ENCODE data around the gene CYP8B1.

CYP8B1 gene, protein sequence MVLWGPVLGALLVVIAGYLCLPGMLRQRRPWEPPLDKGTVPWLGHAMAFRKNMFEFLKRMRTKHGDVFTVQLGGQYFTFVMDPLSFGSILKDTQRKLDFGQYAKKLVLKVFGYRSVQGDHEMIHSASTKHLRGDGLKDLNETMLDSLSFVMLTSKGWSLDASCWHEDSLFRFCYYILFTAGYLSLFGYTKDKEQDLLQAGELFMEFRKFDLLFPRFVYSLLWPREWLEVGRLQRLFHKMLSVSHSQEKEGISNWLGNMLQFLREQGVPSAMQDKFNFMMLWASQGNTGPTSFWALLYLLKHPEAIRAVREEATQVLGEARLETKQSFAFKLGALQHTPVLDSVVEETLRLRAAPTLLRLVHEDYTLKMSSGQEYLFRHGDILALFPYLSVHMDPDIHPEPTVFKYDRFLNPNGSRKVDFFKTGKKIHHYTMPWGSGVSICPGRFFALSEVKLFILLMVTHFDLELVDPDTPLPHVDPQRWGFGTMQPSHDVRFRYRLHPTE

DNA sequence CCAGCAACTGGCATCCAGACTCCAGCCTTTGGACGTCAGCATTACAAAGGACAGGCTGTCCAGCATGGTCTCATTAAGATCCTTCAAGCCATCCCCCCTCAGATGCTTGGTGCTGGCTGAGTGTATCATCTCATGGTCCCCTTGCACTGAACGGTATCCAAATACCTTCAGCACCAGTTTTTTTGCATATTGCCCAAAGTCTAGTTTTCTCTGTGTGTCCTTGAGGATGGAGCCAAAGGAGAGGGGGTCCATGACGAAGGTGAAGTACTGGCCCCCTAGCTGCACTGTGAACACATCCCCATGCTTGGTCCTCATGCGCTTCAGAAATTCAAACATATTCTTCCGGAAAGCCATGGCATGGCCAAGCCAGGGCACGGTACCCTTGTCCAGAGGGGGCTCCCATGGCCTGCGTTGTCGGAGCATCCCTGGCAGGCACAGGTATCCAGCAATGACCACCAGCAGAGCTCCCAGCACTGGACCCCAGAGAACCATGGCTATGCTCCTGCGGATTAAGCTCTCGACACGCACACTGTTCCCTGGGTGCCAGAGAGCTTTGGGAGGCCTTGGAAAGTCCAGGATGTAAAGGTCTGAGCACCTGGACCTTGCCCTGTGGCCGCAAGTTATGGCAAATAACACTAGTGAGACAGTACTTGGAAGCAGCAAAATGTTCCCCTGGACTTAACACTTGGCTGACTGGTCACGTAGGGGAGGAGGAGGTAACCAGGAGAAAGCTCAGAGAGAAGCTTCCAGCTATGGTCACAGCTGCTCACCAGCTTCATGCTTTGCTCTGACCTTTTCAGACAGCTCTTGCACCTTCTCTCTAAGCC is at the start of gene CYP8B1:
Gene CYP8B1, minus strand, starts transcription at position 555 of the 827 bp plus-strand sequence. Its CDS starts 63 bp downstream, at position 492.
- no peak for DNase-seq (ENCODE audit: low read depth)

DNA sequence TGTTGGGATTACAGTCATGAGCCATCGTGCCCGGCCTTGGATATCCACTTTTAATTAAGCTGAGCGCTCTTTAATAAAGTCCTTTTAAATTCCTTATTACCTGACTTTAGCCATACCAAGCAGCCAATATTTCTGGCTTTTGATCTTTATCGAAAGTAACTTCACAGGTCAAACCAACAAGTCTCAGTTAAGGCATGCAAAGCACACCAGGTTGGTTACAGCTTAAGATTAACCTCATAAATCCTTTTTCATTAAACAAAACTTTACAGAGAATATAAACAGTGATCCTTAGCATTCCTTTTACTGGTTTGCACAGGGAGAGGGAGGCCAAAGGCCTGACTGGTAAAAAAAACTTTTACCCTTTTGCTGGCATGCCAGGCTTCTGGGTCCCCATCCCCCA is 47.9 kb upstream of the CYP8B1 start:
- DNase-seq (ENCODE audit: low read depth) = no peak

DNA sequence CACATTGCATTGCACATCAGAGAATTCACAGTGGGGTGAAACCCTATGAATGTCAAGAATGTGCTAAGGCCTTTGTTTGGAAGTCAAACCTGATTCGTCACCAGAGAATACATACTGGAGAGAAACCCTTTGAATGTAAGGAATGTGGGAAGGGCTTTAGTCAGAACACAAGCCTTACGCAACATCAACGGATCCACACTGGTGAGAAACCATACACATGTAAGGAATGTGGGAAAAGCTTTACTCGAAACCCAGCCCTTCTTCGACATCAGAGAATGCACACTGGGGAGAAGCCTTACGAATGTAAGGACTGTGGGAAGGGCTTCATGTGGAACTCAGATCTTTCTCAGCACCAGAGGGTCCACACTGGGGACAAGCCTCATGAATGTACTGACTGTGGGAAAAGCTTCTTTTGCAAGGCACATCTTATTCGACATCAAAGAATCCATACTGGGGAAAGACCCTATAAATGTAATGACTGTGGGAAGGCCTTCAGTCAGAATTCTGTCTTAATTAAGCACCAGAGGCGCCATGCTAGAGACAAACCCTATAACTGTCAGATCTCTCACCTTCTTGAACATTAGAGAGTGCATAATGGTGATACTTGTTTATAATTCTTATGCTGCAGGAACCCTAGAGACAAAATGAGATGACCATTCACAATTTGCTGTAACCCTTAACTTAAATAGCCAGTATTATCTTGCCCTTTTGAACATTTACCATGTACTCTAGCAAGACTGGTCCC is 39.3 kb upstream of the CYP8B1 start:
- DNase-seq (ENCODE audit: low read depth) = peak; percentile 30

DNA sequence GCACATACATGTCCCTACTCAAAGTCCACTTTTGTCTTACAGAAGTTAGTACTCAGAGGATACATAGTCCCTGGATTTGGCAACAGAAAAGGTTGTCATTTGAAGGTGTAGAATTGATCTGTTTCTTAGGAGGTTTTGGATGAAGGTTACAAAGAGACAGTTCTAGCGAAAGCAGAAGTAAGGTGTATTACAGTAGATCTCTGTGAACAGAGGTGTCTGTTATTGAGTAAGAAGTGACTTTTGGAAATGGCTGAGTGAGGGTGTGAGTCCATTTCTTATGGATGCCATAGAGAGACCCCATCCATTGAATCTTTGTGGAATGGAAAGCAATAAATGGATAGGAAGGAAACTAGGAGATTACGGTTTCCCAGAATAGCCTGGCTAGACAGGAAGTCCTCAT is 35.9 kb upstream of the CYP8B1 start:
- DNase-seq (ENCODE audit: low read depth) = no peak

DNA sequence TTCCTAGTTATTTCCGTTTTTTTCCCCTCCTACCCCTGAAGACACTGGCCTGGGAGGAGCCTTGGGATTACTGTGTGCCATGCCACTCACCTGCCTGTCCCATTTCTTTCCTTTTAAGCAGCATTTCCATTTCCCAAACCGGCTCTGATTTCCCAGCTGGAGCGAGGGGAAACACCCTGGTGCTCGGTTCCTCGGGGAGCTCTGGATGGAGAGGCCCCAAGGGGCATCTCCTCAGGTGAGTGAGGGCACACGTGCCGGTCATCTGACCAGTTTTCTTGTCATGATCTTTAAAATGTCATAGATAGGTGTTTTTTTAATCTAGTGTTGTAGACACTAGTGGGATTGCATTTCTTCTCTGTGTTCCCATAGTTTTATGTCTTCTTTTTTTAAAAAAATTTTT is 33.0 kb upstream of the CYP8B1 start:
- DNase-seq (ENCODE audit: low read depth) = no peak

DNA sequence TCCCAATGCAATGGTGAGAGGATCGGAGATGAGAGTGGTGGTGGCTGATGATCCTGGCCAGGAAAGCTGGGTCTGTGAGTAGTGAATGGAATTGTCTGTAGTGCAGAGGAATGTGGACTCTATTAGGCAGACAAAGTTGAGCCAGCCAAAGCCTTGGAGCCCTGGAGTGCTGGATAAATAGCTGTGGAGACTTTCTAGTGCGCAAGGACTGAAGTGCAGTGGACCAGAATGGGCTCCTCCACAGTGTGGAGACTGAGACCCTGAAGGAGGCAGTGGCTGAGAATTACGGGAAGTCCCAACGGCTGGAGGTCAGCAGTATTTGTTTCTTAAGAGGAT is 31.1 kb upstream of the CYP8B1 start:
- no peak for DNase-seq (ENCODE audit: low read depth)

DNA sequence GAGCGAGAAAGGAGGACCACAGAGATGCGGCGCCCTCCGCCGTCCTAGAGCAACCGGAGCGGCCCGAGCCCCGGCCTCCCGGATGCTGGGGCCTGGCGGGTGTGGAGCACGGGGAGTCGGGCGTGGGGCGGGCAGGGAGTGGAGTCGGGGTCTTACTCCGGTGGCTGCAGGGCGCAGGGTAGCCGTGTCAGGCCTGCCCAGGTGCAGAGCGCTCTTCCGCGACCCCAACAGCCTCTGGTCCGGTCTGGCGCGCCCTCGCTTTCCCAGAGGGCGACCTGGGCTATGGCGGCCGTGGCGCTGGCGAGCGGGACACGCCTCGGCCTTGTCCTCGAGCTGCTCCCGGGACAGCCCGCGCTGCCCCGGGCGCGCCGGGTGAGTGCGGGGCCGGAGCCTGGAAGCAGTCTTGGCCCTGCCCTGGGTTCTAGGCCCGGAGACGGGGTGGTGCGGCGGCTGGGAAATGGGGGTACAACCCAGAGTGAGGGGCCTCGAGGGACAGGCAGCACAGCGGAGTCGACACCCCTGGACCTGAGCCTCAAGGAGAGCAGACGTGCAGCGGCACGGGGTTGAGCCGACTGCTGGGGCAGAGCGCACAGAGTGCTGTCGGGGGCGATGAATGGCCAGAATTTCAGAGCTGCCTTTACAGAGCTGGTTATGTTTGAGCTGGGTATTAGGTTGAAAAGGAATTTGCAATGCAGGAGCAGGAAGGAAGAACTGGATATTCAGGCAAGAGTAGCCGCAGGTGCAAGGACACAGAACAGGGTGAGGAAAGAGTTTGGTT is 30.6 kb upstream of the CYP8B1 start, which contains the start of gene ZNF662:
Gene ZNF662, plus strand, starts transcription at position 73 of the 778 bp plus-strand sequence. CDS start 1,973 bp downstream, outside the sequence.
- peak; percentile 11 for DNase-seq (ENCODE audit: low read depth)

DNA sequence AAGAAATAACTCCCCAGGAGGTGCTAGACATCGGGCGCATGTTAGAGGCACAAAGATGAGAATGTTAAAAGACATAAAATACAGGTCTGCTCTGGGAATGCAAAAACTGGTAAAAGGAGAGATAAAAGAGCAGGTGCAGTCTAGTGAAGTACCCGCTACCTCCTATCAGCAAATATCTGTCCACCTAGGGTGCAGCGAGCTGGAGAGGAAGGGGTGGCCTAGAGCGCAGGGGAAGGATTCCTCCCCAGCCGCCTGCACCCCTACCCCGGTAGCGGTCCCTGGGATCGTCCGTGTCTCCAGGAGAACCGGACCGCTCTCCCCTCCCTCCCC is 30.0 kb upstream of the CYP8B1 start:
- no peak for DNase-seq (ENCODE audit: low read depth)

DNA sequence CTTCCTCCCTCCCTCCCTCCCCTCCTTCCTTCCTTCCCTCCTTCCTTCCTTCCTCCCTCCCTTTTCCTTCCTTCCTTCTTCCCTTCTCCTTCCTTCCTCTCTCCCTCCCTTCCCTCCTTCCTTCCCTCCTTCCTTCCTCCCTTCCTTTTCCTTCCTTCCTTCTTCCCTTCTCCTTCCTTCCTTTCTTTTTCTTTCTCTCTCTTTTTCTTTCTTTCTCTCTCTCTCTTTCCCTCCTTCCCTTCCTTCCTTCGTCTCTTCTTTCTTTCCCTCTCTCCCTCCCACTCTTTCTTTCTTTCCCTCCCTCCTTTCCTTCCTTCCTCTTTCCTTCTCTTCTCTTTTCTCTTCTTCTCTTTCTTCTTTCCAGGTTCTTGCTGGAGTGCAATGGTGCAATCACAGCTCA is 28.4 kb upstream of the CYP8B1 start:
- DNase-seq (ENCODE audit: low read depth) = no peak

DNA sequence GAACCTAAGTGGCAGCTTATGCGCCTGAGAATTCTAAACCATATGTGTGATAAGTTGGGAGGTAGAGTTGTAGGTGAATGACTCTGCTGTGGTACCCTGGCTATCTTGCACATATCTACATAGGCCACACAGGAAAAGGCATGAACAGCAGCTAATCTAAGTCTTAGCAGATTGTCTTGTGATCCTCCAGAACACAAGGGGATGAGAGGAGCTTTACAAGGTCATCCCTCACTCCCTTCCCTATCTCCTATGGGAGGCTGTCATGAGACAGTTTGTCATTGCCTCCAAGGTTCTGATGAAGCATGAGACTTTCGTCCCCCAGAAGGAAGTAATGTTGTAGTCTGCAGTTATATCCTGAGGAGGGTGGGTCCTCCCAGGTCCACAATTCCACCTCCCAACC is 26.6 kb upstream of the CYP8B1 start:
- DNase-seq (ENCODE audit: low read depth) = no peak

DNA sequence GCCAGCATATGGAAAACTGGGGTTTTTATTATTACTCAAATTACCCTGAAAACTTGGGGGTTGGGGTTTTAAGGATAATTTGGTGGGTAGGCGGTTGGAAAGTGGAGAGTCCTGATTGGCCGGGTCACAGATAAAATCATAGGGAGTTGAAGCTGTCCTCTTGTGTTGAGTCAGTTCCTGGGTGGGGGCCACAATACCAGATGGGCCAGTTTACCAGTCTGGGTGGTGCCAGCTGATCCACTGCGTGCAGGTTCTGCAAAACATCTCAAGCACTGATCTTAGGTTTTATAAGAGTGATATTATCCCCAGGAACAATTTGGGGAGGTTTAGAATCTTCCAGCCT is 25.4 kb upstream of the CYP8B1 start:
- DNase-seq (ENCODE audit: low read depth) = no peak

DNA sequence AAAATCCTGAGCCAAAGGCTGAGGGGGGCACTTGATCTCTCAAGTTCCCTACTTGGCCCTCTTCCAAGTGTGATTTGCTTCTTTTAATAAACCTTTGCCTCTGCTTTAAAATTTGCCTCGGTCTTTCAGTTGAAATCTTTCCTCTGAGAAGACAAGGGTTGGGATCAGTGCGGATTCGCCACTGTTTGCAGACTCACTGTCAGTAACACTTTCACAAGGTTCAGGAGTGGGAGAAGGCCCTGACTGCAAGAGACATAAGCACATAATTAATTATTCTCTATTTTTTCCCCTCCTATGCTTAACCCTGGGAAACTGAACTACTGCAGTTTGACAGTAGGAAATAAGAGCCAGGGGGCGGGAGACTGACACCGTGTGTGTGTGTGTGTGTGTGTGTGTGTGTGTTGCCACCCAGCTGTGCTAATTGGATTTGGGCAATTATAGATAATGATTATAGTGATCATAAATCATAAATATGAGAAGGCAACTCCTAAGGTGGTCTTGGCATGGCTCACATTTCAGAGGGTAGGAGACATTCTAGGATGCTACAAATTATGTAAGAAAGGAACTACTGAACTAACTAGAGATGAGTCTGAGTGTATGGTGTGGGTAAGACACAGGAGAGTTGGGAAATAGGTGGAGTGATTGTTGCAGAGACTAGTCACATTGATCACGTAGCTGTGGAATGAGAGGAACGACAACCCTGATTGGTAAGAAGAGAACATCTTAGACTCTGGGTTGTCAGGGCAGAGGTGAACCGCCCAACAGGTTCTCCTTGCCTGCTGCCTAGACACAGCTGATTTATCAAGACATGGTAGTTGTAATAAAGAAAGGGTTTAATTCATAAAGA is 24.8 kb upstream of the CYP8B1 start:
- no peak for DNase-seq (ENCODE audit: low read depth)

DNA sequence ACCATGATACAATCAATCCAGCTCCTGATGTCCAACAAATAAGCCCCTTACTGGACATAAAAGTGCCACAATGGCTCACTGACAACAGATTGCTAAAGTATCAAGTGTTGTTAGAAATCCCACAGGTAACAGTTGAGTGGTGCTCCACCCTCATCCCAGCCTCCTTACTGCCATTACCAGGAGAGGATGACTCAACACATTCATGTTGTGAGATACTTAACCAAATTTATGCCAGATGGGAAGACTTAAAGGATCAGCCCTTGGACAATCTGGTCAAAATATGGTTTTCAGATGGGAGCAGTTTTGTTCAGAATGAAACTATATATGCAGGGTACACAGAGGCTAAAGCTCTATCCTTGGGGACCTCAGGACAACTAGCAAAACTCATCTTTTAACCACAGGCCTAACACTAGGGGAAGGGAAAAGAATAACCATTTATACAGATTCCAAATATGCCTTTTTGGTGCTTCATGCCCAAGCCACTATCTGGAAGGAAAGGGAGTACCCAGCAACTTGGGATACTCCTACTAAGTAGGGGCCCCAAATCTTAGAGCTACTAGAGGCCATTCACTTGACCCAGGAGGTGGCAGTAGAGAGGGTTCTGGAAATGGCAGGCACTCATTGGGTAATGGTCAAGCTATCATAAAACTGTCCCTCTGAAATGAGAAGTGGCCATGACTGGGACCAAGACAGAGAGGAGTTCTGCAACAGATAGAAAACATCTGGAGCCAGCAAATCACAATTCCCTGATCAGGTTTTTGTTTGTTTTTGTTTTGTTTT is 23.4 kb upstream of the CYP8B1 start:
- no peak for DNase-seq (ENCODE audit: low read depth)

DNA sequence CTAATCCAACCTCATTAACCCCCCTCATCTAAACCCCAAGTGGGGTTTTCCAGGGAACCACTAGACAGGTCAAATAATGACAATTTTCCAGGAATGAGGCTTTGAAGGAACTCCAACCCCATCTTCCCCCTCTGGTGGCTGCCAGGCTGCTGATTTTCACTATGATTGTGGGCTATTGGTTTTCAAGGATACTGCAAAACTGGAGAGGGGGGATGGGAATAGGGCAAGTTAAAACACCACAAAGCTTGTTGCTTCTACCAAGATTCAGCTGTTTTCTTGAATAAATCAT is 19.8 kb upstream of the CYP8B1 start:
- no peak for DNase-seq (ENCODE audit: low read depth)

DNA sequence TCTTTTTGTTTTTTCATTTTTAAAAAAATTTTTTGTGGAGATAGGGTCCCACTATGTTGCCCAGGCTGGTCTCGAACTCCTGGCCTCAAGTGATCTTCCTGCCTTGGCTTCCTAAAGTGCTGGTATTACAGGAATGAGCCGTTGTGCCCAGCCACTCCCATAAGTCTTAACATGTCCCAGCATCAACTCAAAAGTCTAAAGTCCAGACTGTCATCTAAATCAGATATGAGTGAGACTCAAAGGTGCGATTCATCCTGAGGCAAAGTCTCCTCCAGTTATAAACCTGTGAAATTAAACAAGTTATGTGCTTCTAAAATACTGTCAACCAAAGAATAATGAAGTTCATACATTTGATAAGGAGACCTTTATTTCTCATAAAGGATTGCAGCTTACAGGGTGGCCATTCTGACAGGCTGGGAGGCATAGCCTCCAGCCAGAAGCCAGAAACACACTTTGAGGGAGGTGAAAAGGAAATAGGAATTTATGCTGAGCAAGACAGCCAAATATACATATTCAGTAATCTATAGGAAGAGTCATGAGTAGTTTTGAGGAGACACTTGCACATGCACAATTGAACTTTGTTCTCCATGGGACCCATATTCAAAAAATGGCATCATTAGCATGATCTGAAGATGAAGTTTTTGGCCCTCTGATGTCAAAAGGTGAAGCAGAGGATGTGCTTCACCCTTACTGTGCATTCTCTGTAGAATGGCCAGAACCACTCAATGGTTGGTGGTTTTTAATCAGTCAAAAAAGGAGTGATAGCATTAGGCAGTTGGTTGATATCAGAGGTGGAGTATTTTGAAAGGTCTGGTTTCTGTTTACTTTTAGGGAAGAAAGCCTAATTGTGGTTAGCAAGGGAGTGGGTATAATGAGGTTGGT is 19.3 kb upstream of the CYP8B1 start:
- DNase-seq (ENCODE audit: low read depth) = no peak

DNA sequence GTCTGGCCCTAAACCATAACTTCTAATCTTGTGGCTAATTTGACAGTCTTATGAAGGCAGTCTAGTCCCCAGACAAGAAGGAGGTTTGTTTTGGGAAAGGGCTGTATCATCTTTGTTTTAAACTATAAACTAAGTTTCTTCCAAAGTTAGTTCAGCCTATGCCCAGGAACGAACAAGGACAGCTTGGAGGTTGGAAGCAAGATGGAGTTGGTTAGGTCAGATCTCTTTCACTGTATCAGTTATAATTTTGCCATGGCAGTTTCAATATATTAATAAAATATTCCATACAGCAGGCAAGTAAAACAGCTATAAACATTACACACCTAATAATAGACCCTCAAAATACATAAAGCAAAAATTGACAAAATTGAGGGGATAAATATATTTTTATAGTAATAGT is 17.1 kb upstream of the CYP8B1 start:
- DNase-seq (ENCODE audit: low read depth) = no peak

DNA sequence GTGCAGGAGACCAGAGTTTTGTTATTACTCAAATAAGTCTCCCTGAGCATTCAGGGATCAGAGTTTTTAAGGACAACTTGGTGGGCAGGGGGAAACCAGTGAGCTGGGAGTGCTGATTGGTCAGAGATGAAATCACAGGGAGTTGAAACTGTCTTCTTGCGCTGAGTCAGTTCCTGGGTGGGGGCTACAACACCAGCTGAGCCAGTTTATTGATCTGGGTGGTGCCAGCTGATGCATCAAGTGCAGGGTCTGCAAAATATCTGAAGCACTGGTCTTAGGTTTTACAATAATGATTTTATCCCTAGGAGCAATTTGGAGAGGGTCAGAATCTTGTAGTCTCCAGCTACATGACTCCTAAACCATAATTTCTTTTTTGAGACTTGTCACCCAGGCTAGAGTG is 16.5 kb upstream of the CYP8B1 start:
- peak; percentile 10 for DNase-seq (ENCODE audit: low read depth)

DNA sequence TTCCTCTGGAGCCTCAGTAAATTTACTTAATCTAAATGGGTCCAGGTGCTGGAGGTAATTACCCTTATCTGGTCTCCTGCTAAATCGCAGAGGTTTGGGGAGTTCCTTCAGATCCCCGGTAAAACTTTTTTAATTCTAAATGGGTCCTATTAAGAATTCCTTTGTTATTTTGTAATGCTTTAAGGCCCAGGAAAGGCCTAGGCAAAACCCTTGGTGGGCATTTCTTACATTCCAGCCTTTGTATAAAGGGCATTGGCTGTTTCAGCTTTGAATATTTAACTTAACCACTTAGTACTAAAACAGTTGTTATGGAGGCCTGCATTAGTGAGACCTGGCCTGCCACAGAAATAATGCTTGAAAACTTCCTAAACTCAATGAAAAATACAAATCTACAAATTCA is 15.4 kb upstream of the CYP8B1 start:
- DNase-seq (ENCODE audit: low read depth) = no peak

DNA sequence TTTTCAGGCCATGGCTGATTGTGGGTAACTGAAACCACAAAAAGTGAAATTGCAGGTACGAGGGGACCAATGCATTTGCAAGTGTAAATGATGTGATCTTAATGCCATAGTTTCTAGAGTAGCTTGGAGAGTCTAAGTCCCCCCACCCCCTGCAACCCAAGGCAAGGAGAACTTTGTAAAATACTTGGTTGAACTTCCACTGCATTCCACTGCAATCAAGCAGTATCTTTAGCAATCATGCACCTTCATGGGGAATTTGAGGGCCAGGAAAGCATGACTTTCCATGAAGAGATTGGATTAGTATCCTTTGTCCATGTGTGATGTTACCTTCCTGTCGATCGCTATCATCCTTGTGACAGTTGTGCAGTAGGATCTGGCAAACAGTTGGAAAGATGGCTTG is 11.4 kb upstream of the CYP8B1 start:
- no peak for DNase-seq (ENCODE audit: low read depth)
